GM21423 (cell line): ENCODE data around the gene ANAPC10.

Experiments
- ATAC-seq: cut with Tn5 transposase; IDR thresholded peaks from one replicate; pipeline ENCODE4 v1.9.1; 2021; ENCODE audit warnings: mild to moderate bottlenecking, moderate library complexity; ENCODE audit not compliant: unreplicated experiment

The ANAPC10 gene

GRCh38 chr4:145075742-145076468 lies 22.1 kb downstream of the ANAPC10 start:
- peak; percentile 33 for ATAC-seq

DNA sequence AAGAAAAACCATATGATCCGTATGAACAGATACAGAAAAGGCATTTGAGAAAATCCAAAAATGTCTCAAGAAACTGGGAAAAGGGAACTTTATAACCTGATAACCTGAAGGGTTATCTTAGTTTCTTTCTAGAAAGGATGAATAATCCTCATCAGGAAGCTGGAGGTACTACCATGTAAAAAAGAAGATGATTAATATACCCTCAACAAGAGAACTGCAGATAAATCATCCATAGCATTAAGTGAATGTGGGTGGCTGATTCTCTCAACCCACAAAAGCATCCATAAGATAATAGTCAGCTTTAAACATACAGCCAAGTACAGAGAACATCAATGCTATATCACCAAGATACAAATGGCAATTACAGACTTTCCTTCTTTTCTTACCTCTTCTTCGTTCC lies 26.4 kb downstream of the ANAPC10 start:
- no peak for ATAC-seq

- no peak for ATAC-seq
Observed at GRCh38 chr4:145069361-145069760, 28.6 kb downstream of the ANAPC10 start.

DNA sequence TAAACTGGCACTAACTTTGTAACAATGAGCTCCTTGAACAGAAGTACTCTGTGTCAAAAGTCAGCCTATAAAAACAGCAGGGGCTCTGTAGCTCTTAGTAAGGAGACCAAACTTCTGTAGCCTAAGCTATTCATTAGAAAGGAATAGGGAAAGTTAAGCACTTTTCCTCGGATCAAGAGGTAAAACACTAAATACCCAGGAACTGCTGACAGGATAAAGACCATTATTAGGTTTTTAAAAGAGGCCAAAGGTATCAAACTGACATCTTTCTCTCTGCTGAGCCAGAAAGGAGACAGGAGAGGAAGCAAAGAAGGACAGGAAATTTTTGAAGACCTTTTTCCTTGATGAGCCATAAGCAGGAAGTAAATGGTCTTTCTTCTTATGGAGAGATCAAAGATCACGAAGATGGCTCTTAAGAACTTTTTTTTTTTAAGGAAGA lies 31.9 kb downstream of the ANAPC10 start:
- ATAC-seq, result no peak

DNA sequence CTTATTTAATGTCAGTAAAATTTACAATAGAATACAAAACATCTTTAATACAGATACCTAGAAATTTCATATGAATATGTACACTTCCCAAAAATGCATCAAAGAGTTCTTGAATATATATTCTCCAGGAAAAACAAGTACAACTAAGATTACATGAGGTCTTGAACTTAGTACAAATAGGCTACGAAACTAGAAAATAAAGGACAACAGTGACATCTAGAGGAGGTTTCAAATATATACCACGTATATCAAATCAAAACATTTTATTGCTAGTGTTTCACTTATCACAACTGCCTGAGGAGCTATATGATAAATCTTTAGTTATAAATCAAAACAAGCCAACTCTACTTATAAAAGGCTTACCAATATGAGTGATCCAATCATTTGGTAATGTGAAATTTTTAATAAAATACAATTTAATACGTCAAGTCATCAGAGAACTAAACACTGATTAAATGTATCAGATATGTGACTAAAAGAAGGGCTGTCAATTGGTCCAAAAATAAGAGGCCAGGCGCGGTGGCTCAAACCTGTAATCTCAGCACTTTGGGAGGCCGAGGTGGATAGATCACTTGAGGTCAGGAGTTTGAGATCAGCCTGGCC lies 36.6 kb downstream of the ANAPC10 start:
- peak; percentile 61 for ATAC-seq

DNA sequence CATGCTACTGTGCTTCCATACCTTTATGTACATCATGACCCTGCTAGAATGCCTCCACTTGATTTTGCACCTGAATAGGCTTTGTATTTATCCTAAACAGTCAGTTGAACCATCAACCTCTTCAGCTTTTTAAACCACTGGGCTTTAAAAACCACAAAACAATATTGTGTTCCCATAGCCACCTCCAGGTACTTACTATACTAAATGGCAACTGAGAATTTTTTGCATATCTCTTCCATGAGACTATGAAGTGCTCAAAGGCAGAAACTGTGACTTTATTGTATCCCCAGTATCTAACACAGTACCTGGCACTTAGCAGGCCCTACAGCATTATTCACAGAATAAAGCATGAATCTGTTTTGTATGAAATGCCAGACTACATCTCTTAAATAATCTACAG lies 39.7 kb downstream of the ANAPC10 start:
- no peak for ATAC-seq

DNA sequence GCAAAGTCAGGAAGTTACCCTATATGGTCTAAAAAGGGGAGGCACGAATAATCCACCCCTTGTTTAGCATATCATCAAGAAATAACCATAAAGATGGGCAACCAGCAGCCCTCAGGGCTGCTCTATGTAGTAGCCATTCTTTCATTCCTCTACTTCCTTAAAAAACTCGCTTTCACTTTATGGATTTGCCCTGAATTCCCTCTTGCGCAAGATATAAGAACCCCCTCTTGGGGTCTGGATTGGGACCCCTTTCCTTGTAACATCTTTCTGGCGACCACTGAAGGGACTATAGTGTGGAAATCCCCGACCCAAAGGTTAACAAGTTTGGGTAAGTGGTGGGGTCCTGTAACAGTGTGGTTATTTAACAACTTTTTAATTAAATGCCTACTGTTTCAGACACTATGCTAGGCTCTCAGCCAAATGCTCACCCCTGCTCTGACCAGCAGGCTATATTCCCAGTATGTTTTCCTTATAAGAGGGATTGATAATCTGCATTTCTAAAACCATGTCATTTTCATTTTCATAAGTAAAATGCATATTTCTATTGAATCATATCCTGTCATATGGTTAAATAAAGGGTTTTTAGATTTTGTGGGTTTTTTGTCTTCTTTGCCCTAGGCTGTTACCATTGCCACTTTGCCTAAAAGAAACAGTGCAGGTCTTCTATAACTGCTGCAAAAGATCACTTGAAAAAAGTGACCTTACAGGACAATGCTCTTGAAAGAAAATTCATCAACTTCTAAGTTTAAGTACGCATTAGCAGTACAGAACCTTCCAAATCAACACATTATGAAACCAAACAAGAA lies 41.5 kb downstream of the ANAPC10 start:
- ATAC-seq, result no peak

- ATAC-seq, result no peak
Observed at GRCh38 chr4:145055533-145056257, 42.3 kb downstream of the ANAPC10 start.

- no peak for ATAC-seq
Observed at GRCh38 chr4:145049241-145049640, 48.8 kb downstream of the ANAPC10 start.

- ATAC-seq, result no peak
Observed at GRCh38 chr4:145048817-145049216, 49.2 kb downstream of the ANAPC10 start.

DNA sequence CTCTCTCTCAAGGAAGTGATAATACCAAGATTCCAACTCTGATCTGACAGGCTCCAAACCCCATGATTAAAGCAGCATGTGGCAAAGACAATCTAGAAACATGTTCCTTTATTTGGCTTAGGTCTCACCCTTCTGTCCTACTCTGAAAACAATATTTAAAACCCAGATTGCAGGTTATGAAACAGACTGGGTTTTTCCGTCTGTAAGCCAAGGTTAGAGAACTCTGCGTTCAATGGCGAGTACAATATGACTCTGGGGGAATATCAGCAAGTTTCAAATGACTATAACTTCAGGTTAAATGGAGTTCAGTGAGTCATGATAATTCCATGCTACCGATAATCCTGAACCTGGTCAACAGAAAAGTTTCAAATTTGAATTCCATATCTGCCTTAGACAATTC lies 50.8 kb downstream of the ANAPC10 start:
- no peak for ATAC-seq

GRCh38 chr4:145045180-145045579 lies 52.8 kb downstream of the ANAPC10 start:
- ATAC-seq, result peak; percentile 36

- ATAC-seq, result no peak
Observed at GRCh38 chr4:145044341-145044740, 53.7 kb downstream of the ANAPC10 start.

DNA sequence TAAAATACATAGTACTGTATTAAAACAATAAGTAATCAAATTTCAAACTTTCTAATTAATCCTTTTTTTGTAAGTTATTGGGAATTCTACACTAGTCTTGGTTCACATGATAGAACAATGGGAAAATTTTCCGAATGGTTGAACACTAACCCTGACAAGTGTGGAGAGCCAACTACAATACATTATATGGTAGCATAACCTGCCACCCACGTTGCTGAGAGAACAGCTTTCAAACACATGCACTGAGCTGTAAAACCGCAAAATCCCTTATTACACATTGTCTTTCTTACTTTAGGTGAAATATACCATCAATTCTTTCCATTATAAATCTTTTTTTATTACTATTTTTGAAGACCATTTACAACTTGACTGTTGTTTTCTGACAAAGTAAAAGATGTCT lies 54.7 kb downstream of the ANAPC10 start:
- ATAC-seq, result no peak

- ATAC-seq, result no peak
Observed at GRCh38 chr4:145042601-145043285, 55.3 kb downstream of the ANAPC10 start.

DNA sequence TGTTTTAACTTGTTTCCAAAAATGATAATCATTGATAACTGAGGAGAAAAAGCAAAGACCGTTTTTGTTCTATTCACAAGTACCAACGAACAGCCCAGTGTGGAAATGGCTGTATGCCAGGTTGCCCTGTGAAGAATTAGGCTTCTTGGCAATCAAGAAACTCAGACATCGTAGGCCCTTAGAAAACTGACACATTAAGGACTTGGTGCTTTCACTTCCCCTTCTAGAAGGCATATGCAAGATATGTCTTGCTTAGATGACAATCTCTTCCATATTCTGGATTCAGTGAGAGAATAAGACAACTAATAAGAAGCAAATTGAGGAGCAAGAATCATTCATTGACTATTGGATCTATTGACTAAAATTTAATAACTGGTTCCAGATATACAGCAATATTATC lies 56.6 kb downstream of the ANAPC10 start:
- ATAC-seq, result peak; percentile 97

- ATAC-seq, result no peak
Observed at GRCh38 chr4:145035494-145036136, 62.4 kb downstream of the ANAPC10 start.

- no peak for ATAC-seq
Observed at GRCh38 chr4:145034727-145035211, 63.2 kb downstream of the ANAPC10 start.

GRCh38 chr4:145019346-145019745 lies 78.7 kb downstream of the ANAPC10 start:
- no peak for ATAC-seq

- no peak for ATAC-seq
Observed at GRCh38 chr4:145014365-145014764, 83.6 kb downstream of the ANAPC10 start.
